PC-3 (cell line): ENCODE results near the gene FAM120AOS. TPM values are rescaled to one million over a fixed set of nuclear protein-coding genes. Genes with fewer than 3 reads are reported as not detected.
"Not testable (repeated sequence)": the region's sequence is repeated elsewhere in the genome, so short reads cannot be mapped to it uniquely, and the experiment has no call there.

Source experiments
- ATAC-seq: fragments of 200-7000 bp; cut with Tn5 transposase; 2 replicates; pipeline ENCODE4 v1.9.1; 2020; ENCODE audit warnings: mild to moderate bottlenecking, moderate library complexity
- BruUV-seq: library from RNA; stranded (reverse); fragments of 400-500 nt; replicated peaks from 2 replicates; lab custom pipeline; 2021; lab: Mats Ljungman, UMichigan
- CTCF ChIA-PET: fragments of 300-600 bp; sonication (Branson Sonifier 250); formaldehyde crosslinking; loops from one replicate; lab custom pipeline; 2022; ENCODE audit warnings: antibody characterized with exemption; lab: Charles Lee
- POLR2A ChIA-PET: fragments of 300-600 bp; sonication (Branson Sonifier 250); formaldehyde crosslinking; loops from one replicate; lab custom pipeline; 2022; ENCODE audit warnings: antibody characterized with exemption; ENCODE audit not compliant: unreplicated experiment; lab: Charles Lee
- DNase-seq: peaks from one replicate; pipeline ENCODE4 v3.0.0-alpha.2; 2015
- H2AFZ ChIP-seq: fragments of 300-600 bp; sonication (generic); 2 replicates; pipeline ENCODE4 v1.6.0; 2016; ENCODE audit warnings: antibody characterized with exemption, low read length
- H3F3A ChIP-seq: fragments of 300-600 bp; sonication (generic); one replicate; pipeline ENCODE4 v1.6.0; 2017; ENCODE audit warnings: antibody characterized with exemption, low read length, control low read depth, mild to moderate bottlenecking; ENCODE audit not compliant: unreplicated experiment
- H3K27ac ChIP-seq: fragments of 300-600 bp; sonication (generic); 2 replicates; pipeline ENCODE4 v1.5.1; 2016; ENCODE audit warnings: mild to moderate bottlenecking, low read length
- H3K27me3 ChIP-seq: fragments of 300-600 bp; sonication (generic); 2 replicates; pipeline ENCODE4 v1.6.1; 2016; ENCODE audit warnings: low read length, mixed read lengths
- H3K36me3 ChIP-seq: fragments of 300-600 bp; sonication (generic); 2 replicates; pipeline ENCODE4 v1.6.1; 2016; ENCODE audit warnings: low read depth, mixed run types, low read length, mixed read lengths
- H3K4me1 ChIP-seq: fragments of 300-600 bp; sonication (generic); 2 replicates; pipeline ENCODE4 v1.5.1; 2016; ENCODE audit warnings: low read length; ENCODE audit not compliant: insufficient read depth
- H3K4me2 ChIP-seq: fragments of 300-600 bp; sonication (generic); 2 replicates; pipeline ENCODE4 v1.6.0; 2016; ENCODE audit warnings: low read length
- H3K4me3 ChIP-seq: fragments of 300-600 bp; sonication (generic); 2 replicates; pipeline ENCODE4 v1.5.1; 2016; ENCODE audit warnings: mild to moderate bottlenecking, low read length, mixed read lengths
- H3K79me2 ChIP-seq: fragments of 300-600 bp; sonication (generic); 2 replicates; pipeline ENCODE4 v1.6.1; 2017; ENCODE audit warnings: low read length, mixed read lengths
- H3K9ac ChIP-seq: fragments of 300-600 bp; sonication (generic); 2 replicates; pipeline ENCODE4 v1.6.0; 2016; ENCODE audit warnings: mild to moderate bottlenecking, low read length
- H3K9me2 ChIP-seq: fragments of 300-600 bp; sonication (generic); replicated peaks from 2 replicates; pipeline ENCODE4 v1.6.1; 2016; ENCODE audit warnings: mixed run types, low read length, mixed read lengths
- H3K9me3 ChIP-seq: fragments of 300-600 bp; sonication (generic); 2 replicates; pipeline ENCODE4 v1.6.1; 2016; ENCODE audit warnings: low read length, mixed read lengths
- H4K20me1 ChIP-seq: fragments of 300-600 bp; sonication (generic); 2 replicates; pipeline ENCODE4 v1.6.1; 2016; ENCODE audit warnings: low read length, mixed read lengths
- CTCF ChIP-seq: fragments of 300-600 bp; sonication (generic); conservative IDR thresholded peaks from 2 replicates; pipeline ENCODE4 v1.5.1; 2017; ENCODE audit warnings: antibody characterized with exemption, low read depth, mild to moderate bottlenecking, low read length
- EZH2 ChIP-seq: fragments of 300-600 bp; sonication (generic); IDR thresholded peaks from one replicate; pipeline ENCODE4 v1.6.1; 2017; ENCODE audit warnings: antibody characterized with exemption, mild to moderate bottlenecking, low read length; ENCODE audit not compliant: unreplicated experiment
- EZH2phosphoT487 ChIP-seq: fragments of 300-600 bp; sonication (generic); IDR thresholded peaks from 2 replicates; pipeline ENCODE4 v1.6.1; 2018; ENCODE audit warnings: mild to moderate bottlenecking, antibody characterized with exemption, low read length, borderline replicate concordance
- intact Hi-C: fragments of 100-400 bp; cut with micrococcal nuclease; formaldehyde crosslinking; loops from 2 replicates; pipeline ENCODE4 v1.9.0; 2023
- total RNA-seq: library from RNA; depleted of rRNA; stranded (reverse); fragments of >200 nt; gene quantifications from 2 replicates; pipeline ENCODE4 v1.2.3, GENCODE V29; 2014

FAM120AOS gene
- total RNA-seq, 1 experiment from 2014 or later, result 39.8 TPM

GRCh38 chr9:93440896-93441580 lies 12.3 kb downstream of the FAM120AOS start:
- Histone ChIP-seq H3K4me1 (no peaks in the 10 kb centered on the region), H3K27ac (no peak overlapping the region), H2AFZ (no peak overlapping the region), H3K4me3 (no peak overlapping the region), H3K4me2 (no peak overlapping the region), H3K9me3 (no peaks in the 10 kb centered on the region), H3K9me2 (no peaks in the 10 kb centered on the region), H4K20me1 (no peaks in the 10 kb centered on the region), H3K9ac (no peak overlapping the region), H3K79me2 (no peaks in the 10 kb centered on the region), H3F3A (no peaks in the 10 kb centered on the region), H3K27me3 (no peaks in the 10 kb centered on the region), H3K36me3 (no peaks in the 10 kb centered on the region)
- TF ChIP-seq EZH2phosphoT487 (no peak), EZH2 (no peak), CTCF (no peak)
- no TSS peak for BruUV-seq
- intact Hi-C loops, result no loop called here
- ATAC-seq (no peak), DNase-seq (no peak)
- ChIA-PET POLR2A (no interaction called here), CTCF (no interaction called here)

- H3K27ac ChIP-seq, H3K27me3 ChIP-seq, H3F3A ChIP-seq, intact Hi-C loops, H3K9me3 ChIP-seq, H3K9me2 ChIP-seq, H3K79me2 ChIP-seq, H3K9ac ChIP-seq, H3K4me2 ChIP-seq, ATAC-seq, H3K4me3 ChIP-seq, H3K36me3 ChIP-seq, POLR2A ChIA-PET, BruUV-seq, H4K20me1 ChIP-seq, DNase-seq, CTCF ChIA-PET, H3K4me1 ChIP-seq, H2AFZ ChIP-seq: not testable (repeated sequence)
Measured at GRCh38 chr9:93439301-93439700, 14.1 kb downstream of the FAM120AOS start.

GRCh38 chr9:93437996-93438395 lies 15.4 kb downstream of the FAM120AOS start:
- CTCF ChIA-PET, result no interaction called here
- Histone ChIP-seq H3K79me2 (no peaks in the 10 kb centered on the region), H3K4me1 (no peaks in the 10 kb centered on the region), H3K27me3 (no peaks in the 10 kb centered on the region), H3K9ac (no peak overlapping the region), H3K4me2 (no peak overlapping the region), H3K36me3 (no peaks in the 10 kb centered on the region), H3F3A (no peaks in the 10 kb centered on the region), H4K20me1 (no peaks in the 10 kb centered on the region), H2AFZ (no peak overlapping the region), H3K4me3 (no peak overlapping the region), H3K27ac (no peak overlapping the region), H3K9me2 (no peaks in the 10 kb centered on the region), H3K9me3 (no peaks in the 10 kb centered on the region)
- TF ChIP-seq CTCF (no peak), EZH2 (no peak)
- ATAC-seq, result no peak
- no TSS peak for BruUV-seq
- intact Hi-C loops, result no loop called here
- POLR2A ChIA-PET, result no interaction called here
- DNase-seq, result no peak
